ENCODE measurements around the gene HDLBP.

GRCh38 chr2:241355983-241356870 is 40.8 kb upstream of the HDLBP start, which contains the start of gene FARP2:
- no peak for TF ChIP-seq EZH2 (IDR thresholded peaks at IDR 0.05; ENCODE audit: borderline replicate concordance, low read length)
- no peak for TF ChIP-seq CTCF (conservative IDR thresholded peaks at IDR 0.05 in 1 of 2, IDR thresholded peaks at IDR 0.05 in 1 of 2; ENCODE audit: extremely low read depth in 1 of 2, insufficient read depth in 1 of 2, low read depth in 1 of 2, low read length in 2 of 2)

All from mammary epithelial cell (primary cell).